Body of pancreas (tissue), 4 donors: ENCODE measurements around the gene KRTCAP2.

Source experiments
- POLR2A ChIP-seq, 3 donors: fragments of 450-650 bp; IDR thresholded peaks; one replicate each; pipeline ENCODE4 v1.6.1; 2016; ENCODE audit warnings: antibody characterized with exemption in 3 of 3, mild to moderate bottlenecking in 2 of 3
- TF ChIP-seq, protein P1 (sequence below), 7 experiments: fragments of 450-650 bp in 4 of 7; fragments of 200-600 bp in 3 of 7; sonication (generic) in 3 of 7; IDR thresholded peaks; one replicate each; pipeline ENCODE4 v1.5.1; 2016 to 2019; ENCODE audit warnings: antibody characterized with exemption in 7 of 7

DNA sequence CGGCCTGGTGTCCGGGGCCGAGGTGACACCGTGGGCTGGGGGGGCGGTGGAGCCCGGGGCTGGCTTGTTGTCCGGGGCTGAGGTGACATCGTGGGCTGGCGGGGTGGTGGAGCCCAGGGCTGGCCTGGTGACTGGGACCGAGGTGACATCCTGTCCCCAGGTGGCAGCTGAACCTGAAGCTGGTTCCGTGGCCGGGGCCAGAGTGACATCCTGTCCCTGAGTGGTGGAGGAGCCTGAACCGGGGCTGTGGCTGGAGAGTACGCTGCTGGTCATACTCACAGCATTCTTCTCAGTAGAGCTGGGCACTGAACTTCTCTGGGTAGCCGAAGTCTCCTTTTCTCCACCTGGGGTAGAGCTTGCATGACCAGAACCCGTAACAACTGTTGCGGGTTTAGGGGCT is 18.8 kb upstream of the KRTCAP2 start:
- TF ChIP-seq POLR2A (IDR thresholded peaks at IDR 0.05), result no peak
- TF ChIP-seq, protein P1, sequence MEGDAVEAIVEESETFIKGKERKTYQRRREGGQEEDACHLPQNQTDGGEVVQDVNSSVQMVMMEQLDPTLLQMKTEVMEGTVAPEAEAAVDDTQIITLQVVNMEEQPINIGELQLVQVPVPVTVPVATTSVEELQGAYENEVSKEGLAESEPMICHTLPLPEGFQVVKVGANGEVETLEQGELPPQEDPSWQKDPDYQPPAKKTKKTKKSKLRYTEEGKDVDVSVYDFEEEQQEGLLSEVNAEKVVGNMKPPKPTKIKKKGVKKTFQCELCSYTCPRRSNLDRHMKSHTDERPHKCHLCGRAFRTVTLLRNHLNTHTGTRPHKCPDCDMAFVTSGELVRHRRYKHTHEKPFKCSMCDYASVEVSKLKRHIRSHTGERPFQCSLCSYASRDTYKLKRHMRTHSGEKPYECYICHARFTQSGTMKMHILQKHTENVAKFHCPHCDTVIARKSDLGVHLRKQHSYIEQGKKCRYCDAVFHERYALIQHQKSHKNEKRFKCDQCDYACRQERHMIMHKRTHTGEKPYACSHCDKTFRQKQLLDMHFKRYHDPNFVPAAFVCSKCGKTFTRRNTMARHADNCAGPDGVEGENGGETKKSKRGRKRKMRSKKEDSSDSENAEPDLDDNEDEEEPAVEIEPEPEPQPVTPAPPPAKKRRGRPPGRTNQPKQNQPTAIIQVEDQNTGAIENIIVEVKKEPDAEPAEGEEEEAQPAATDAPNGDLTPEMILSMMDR (IDR thresholded peaks at IDR 0.05), result no peak
